HK-2 (cell line): ENCODE data around the gene RNF167.
A peak's percentile ranks its signal among the peaks of the same experiment; 100 is the strongest.
"Not testable (repeated sequence)": the region's sequence is repeated elsewhere in the genome, so short reads cannot be mapped to it uniquely, and the experiment has no call there.

ENCODE experiments used
- DNase-seq: peaks from one replicate; pipeline ENCODE4 v3.0.0-alpha.2; 2018; ENCODE audit not compliant: unreplicated experiment

RNF167 gene

GRCh38 chr17:4902540-4902939 is 37.5 kb upstream of the RNF167 start:
- no peak for DNase-seq

GRCh38 chr17:4903051-4903818 is 36.8 kb upstream of the RNF167 start, which contains the start of gene CHRNE:
Gene CHRNE (minus strand): TSS chr17:4903098. CDS start chr17:4903063, 35 bp downstream.
- DNase-seq = peak; percentile 74

DNA sequence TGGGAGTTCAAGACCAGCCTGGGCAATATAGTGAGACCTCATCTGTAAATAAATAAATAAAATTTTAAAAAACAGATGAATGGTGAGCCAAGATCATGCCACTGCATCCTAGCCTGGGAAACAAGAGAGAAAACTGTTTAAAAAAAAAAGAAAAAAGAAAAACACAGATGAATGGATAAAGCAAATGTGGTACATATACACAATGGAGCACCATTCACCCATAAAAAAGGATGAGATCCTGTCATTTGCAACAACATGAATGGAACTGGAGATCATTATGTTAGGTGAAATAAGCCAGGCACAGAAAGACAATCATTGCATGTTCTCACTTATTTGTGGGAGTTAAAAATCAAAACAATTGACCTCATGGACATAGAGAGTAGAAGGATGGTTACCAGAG is 33.4 kb upstream of the RNF167 start:
- DNase-seq = not testable (repeated sequence)

DNA sequence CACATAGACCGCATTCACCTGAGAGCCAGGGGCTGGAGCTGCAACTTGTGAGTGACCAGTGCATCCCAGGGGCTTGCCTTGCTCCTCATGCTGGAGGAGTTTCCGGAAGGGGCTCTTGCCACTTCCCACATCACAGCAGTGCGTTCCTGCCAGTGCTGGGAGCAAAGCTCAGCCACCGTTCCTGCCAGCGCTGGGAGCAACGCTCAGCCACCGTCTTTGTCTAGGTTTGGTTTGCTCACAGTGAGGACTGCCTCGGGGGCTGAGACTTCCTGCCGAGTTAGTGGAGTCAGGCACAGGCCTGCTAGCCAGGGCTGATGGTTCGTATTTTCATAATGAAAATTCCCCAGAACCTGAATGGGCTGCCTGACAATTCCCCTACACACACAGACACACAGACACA is 31.8 kb upstream of the RNF167 start:
- DNase-seq = no peak

DNA sequence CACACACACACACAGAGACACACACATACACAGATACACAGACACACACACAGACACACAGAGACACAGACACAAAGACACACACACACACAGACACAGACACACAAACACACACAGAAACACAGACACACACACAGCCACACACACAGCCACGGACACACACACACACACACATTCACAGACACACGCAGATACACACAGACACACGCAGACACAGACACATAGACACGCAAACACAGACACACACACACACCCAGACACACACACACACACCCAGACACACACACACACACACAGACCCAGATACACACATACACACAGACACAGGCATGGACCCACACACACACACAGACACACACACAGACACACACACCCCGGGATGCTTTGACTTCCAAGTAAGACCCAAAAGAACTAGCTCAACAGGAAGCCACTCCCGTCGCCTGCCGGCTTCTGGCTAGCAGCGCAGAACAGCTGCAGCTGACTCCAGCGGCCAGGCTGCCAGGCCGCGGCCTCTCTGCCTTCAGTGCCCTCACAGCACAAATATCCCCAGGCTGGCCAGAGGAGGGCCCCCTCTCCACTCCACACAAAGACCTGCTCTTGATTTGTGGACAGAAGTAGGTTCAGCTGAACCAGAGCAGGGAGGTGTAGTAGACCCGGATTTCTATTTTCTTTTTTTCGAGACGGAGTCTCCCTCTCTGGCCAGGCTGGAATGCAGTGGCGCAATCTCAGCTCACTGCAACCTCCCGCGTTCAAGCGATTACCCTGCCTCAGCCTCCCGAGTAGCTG is 31.2 kb upstream of the RNF167 start:
- peak; percentile 87 for DNase-seq

- no peak for DNase-seq
Measured at GRCh38 chr17:4913994-4914393, 26.1 kb upstream of the RNF167 start.

- not testable (repeated sequence) for DNase-seq
Measured at GRCh38 chr17:4914551-4914950, 25.5 kb upstream of the RNF167 start.

GRCh38 chr17:4919511-4920047 is 20.5 kb upstream of the RNF167 start:
- DNase-seq = no peak

- no peak for DNase-seq
Measured at GRCh38 chr17:4920351-4921048, 19.6 kb upstream of the RNF167 start.

DNA sequence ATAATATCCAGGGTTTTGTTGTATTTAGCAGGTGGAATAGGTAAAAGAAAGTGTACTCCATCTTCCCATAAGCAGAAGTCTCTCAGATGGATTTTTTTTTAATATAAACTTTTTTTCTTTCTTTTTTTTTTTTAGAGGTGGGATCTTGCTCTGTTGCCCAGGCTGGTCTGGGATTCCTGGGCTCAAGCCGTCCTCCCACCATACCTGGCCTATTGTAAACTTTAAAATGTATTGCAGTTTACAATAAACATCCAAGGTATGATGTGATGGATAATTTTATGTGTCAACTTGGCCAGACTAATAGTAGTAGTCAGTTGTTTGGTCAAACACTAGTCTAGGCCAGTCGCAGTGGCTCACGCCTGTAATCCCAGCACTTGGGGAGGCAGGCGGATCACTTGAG is 18.7 kb upstream of the RNF167 start:
- no peak for DNase-seq

- not testable (repeated sequence) for DNase-seq
Measured at GRCh38 chr17:4926577-4927335, 13.3 kb upstream of the RNF167 start.

DNA sequence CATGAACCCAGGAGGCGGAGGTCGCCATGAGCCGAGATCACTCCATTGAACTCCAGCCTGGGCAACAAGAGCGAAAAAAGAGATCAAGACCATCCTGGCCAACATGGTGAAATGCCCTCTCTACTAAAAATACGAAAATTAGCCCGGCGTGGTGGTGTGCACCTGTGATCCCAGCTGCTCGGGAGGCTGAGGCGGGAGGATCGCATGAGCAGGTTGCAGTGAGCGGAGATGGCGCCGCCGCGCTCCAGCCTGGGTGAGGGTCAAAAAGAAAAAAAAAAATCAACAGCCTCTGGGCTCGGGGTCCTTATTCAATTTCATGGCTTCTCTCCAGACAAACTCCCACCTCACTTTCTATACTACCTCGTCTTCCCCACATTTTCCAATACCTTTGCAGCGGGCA is 11.2 kb upstream of the RNF167 start:
- DNase-seq = no peak

DNA sequence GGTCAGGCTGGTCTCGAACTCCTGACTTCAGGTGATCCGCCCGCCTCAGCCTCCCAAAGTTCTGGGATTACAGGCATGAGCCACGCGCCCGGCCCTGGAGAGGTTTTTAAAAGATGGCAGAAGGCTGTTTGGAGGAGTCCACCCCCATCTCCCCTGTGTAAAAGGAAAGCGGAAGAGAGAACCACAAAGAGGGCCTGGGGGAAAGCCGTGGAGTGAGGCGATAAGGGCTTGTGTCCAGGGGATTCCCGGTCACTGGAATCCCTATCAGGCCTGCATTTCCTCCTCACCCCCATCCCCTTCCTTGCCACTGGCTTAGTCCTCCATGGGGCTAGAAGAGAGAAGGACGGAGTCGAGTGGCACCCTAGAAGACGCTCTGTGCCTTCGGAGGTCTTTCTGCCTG is 8.1 kb upstream of the RNF167 start, which contains the start of gene GP1BA:
Gene GP1BA, plus strand, starts transcription at position 315 of the 400 bp plus-strand sequence. CDS start 328 bp downstream, outside the sequence.
- no peak for DNase-seq

DNA sequence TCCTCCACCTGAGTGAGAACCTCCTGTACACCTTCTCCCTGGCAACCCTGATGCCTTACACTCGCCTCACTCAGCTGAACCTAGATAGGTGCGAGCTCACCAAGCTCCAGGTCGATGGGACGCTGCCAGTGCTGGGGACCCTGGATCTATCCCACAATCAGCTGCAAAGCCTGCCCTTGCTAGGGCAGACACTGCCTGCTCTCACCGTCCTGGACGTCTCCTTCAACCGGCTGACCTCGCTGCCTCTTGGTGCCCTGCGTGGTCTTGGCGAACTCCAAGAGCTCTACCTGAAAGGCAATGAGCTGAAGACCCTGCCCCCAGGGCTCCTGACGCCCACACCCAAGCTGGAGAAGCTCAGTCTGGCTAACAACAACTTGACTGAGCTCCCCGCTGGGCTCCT is 7.3 kb upstream of the RNF167 start:
- DNase-seq = no peak

DNA sequence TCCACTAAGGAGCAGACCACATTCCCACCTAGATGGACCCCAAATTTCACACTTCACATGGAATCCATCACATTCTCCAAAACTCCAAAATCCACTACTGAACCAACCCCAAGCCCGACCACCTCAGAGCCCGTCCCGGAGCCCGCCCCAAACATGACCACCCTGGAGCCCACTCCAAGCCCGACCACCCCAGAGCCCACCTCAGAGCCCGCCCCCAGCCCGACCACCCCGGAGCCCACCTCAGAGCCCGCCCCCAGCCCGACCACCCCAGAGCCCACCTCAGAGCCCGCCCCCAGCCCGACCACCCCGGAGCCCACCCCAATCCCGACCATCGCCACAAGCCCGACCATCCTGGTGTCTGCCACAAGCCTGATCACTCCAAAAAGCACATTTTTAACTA is 6.4 kb upstream of the RNF167 start:
- no peak for DNase-seq

DNA sequence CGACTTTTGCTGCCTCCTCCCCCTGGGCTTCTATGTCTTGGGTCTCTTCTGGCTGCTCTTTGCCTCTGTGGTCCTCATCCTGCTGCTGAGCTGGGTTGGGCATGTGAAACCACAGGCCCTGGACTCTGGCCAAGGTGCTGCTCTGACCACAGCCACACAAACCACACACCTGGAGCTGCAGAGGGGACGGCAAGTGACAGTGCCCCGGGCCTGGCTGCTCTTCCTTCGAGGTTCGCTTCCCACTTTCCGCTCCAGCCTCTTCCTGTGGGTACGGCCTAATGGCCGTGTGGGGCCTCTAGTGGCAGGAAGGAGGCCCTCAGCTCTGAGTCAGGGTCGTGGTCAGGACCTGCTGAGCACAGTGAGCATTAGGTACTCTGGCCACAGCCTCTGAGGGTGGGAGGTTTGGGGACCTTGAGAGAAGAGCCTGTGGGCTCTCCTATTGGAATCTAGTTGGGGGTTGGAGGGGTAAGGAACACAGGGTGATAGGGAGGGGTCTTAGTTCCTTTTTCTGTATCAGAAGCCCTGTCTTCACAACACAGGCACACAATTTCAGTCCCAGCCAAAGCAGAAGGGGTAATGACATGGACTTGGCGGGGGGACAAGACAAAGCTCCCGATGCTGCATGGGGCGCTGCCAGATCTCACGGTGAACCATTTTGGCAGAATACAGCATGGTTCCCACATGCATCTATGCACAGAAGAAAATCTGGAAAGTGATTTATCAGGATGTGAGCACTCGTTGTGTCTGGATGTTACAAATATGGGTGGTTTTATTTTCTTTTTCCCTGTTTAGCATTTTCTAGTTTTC is 5.7 kb upstream of the RNF167 start:
- DNase-seq = peak; percentile 86

GRCh38 chr17:4935650-4936049 is 4.4 kb upstream of the RNF167 start:
- no peak for DNase-seq

DNA sequence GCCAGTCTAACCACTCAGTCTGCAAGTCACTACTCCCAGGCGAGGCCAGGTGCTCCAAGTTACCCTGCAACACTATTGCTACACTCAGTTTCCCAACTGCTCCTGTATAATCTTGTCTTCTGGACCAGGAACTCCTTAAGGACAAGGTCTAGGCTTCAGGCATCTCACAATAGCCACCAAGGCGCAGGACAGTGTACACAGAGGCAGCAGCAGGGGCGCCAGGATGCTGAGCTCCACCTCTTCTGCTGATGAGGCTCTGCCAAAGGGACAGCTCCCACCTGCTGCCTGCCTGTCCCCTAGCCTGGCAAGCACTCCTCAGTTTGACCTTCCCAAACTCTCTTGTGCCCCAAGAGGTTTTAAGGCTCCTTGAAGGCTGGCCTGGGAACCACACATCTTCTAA is 3.6 kb upstream of the RNF167 start:
- no peak for DNase-seq

DNA sequence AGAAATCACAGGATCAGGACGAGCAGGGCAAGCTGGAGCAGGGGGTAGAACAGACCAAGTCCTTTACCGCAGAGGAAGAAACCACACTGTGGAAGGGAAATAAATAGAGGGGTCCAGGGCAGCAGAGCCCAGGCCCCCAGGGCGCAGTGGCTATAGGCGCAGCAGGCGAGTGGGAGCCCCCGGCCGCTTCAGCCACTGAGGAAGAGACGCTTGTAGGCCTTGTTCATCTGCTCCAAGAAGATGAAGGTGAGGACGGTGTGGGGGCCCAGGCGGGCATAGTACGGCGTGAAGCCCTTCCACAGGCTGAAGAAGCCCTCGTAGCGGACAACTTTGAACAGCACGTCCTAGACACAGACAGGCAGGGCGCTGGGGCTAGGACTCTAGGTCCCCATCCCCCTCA is 2.5 kb upstream of the RNF167 start:
- no peak for DNase-seq

DNA sequence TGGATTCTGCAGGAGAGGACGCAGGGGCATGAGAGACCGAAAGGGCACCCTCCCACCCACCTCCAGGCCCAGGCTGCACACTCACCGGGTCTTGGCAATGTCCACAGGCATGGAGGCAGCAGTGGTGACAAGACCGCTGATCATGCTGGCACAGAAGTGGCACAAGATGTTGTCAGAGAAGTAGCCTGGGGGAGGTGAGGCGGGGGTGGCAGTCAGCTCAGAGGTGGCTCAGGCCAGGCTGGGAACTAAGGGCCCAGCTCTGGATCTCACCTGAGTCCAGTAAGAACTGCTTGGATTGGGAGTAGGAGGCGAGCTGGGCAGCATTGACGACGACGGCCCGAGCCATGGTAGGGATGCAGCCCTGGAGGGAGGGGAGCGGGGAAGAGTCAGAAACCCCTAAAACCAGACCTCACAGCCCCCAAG is 2.0 kb upstream of the RNF167 start:
- no peak for DNase-seq
